Spleen (tissue), 11 donors: ENCODE results near the gene VLDLR. TPM values are rescaled to one million over a fixed set of nuclear protein-coding genes. Genes with fewer than 3 reads are reported as not detected.

Source experiments
- DNase-seq: peaks from one replicate; pipeline ENCODE4 v3.0.0-alpha.2; 2020
- H3K27ac ChIP-seq, 8 donors: fragments of 200-600 bp; sonication (generic) in 7 of 8; 1 replicate in 4 of 8; 2 replicates in 4 of 8; pipeline versions ENCODE4 v1.5.0 to v1.8.0; 2016 to 2021; ENCODE audit warnings: inconsistent platforms in 4 of 8, mild to moderate bottlenecking in 4 of 8, moderate library complexity in 1 of 8
- H3K27me3 ChIP-seq, 7 donors: fragments of 200-600 bp; sonication (generic) in 6 of 7; replicated peaks in 1 of 7; 1 replicate in 4 of 7; 2 replicates in 3 of 7; pipeline versions ENCODE4 v1.5.0 to v1.8.0; 2016 to 2021; ENCODE audit warnings: inconsistent platforms in 3 of 7, mild to moderate bottlenecking in 1 of 7
- H3K36me3 ChIP-seq, 6 donors: fragments of 200-600 bp; sonication (generic) in 5 of 6; 1 replicate in 4 of 6; 2 replicates in 2 of 6; pipeline versions ENCODE4 v1.5.0 to v1.8.0; 2016 to 2021; ENCODE audit warnings: inconsistent platforms in 2 of 6
- H3K4me1 ChIP-seq, 6 donors: fragments of 200-600 bp; sonication (generic) in 5 of 6; 1 replicate in 3 of 6; 2 replicates in 3 of 6; pipeline versions ENCODE4 v1.5.0 to v1.8.0; 2016 to 2021; ENCODE audit warnings: inconsistent platforms in 3 of 6
- H3K4me3 ChIP-seq, 8 donors: fragments of 200-600 bp; sonication (generic) in 7 of 8; 1 replicate in 4 of 8; 2 replicates in 4 of 8; pipeline versions ENCODE4 v1.5.0 to v1.8.0; 2016 to 2021; ENCODE audit warnings: inconsistent platforms in 4 of 8, mild to moderate bottlenecking in 4 of 8, moderate library complexity in 2 of 8
- H3K9me3 ChIP-seq, 8 donors: fragments of 200-600 bp; sonication (generic) in 7 of 8; 1 replicate in 4 of 8; 2 replicates in 4 of 8; pipeline versions ENCODE4 v1.5.0 to v1.8.0; 2016 to 2021; ENCODE audit warnings: inconsistent platforms in 4 of 8
- CTCF ChIP-seq, 11 experiments: fragments of 200-600 bp in 7 of 11; fragments of 450-650 bp in 4 of 11; sonication (generic) in 4 of 11; IDR thresholded peaks in 8 of 11; conservative IDR thresholded peaks in 3 of 11; 1 replicate in 7 of 11; 2 replicates in 4 of 11; pipeline versions ENCODE4 v1.4.0 to v1.8.0; 2016 to 2021; ENCODE audit warnings: antibody characterized with exemption in 11 of 11, inconsistent platforms in 4 of 11, mild to moderate bottlenecking in 1 of 11
- POLR2A ChIP-seq, 3 donors: fragments of 450-650 bp; IDR thresholded peaks; one replicate each; pipeline ENCODE4 v1.5.1; 2017; ENCODE audit warnings: antibody characterized with exemption in 3 of 3, mild to moderate bottlenecking in 1 of 3
- POLR2AphosphoS5 ChIP-seq, 3 donors: sonication (generic); formaldehyde crosslinking; IDR thresholded peaks; one replicate each; pipeline ENCODE4 v1.5.1; 2017; ENCODE audit warnings: antibody characterized with exemption in 3 of 3
- WGBS, 5 donors: extraction: QIAGEN DNeasy Blood & Tissue Kit in 3 of 5; methylation state at CpG; one replicate each; pipeline versions ENCODE4 v1.1.5 to v1.1.7; 2013 to 2018; 5-methylcytosine and 5-hydroxymethylcytosine counted together
- intact Hi-C: fragments of 100-400 bp; cut with DNase I; formaldehyde crosslinking; loops from one replicate; pipeline ENCODE4 v1.15.0; 2023; ENCODE audit warnings: low total_unique reads
- polyA plus RNA-seq, 3 donors: library from polyadenylated mRNA; stranded (reverse); fragments of 200-250 nt; gene quantifications; one replicate each; pipeline ENCODE4 v1.2.1, GENCODE V29; 2013
- total RNA-seq, 7 donors: library from RNA; depleted of rRNA in 3 of 7; stranded (reverse); fragments of >200 nt in 3 of 7; fragmentation: NEBNext Ultra II Directional in 4 of 7; extraction: Animal tissue kit (Norgen Biotek cat#: 25700) in 4 of 7; gene quantifications; one replicate each; pipeline versions ENCODE4 v1.1.0 to v1.2.1, GENCODE V29; 2016 to 2021
- donor health status: healthy with polysubstance abuse.
- donor health status: DM: no; HTN: no; CAD: no; lungs with moderate emphysema.
- donor health status: DM: no; HTN: no; CAD: no.
- donor health status: Bipolar disorder and iron deficiency.
- donor health status: healthy.
- donor health status: DM: no; HTN: no; CAD: no.
- donor health status: DM: yes; HTN: yes; CAD: no.

Gene VLDLR
- total and polyA plus RNA-seq, 10 donors = 1.3 to 32.6 (median 8.7) TPM

DNA sequence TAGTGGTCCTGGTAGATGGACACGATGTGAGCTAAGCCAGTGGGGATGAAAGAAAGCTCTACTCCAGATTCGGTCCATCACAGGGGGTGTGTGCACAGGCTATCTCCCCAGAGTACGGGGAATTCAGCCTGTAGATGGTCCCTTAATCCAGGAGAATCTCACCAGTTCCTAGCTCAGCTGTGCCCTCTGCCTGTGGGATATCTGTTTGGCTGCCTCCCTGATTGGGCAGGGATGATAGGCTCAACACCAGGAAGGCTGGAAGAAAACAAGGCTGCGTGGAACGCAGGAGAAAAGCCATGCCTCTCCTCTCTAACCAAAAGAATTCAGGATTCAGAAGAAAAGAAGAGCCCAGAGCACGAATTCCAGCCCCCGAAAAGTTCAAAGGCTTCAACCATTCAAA lies 40.9 kb downstream of the VLDLR start:
- intact Hi-C loops = no loop called here
- H3K36me3 ChIP-seq = no peaks in the 10 kb centered on the region
- H3K9me3 ChIP-seq = peaks cover 0 to 9% (median 0%) of the 10 kb centered on the region in 8 donors
- H3K4me3 ChIP-seq = no peak overlapping the region
- TF ChIP-seq POLR2AphosphoS5 (IDR thresholded peaks at IDR 0.05) (no peak), POLR2A (IDR thresholded peaks at IDR 0.05) (no peak), CTCF (IDR thresholded peaks at IDR 0.05 in 8 of 11, conservative IDR thresholded peaks at IDR 0.05 in 3 of 11) (no peak)
- peaks cover 0 to 11% (median 0%) of the 10 kb centered on the region in 6 donors for H3K4me1 ChIP-seq
- peak overlapping the region in 1 of 8 donors; percentile 32 for H3K27ac ChIP-seq
- DNase-seq = no peak
- H3K27me3 ChIP-seq = no peaks in the 10 kb centered on the region
- 88 to 95% (median 90%) methylated on average over 7 of the region's 7 CpGs for WGBS, 5 donors

GRCh38 chr9:2663461-2664173 lies 42.0 kb downstream of the VLDLR start:
- TF ChIP-seq CTCF (IDR thresholded peaks at IDR 0.05 in 8 of 11, conservative IDR thresholded peaks at IDR 0.05 in 3 of 11) = no peak
- TF ChIP-seq POLR2A (IDR thresholded peaks at IDR 0.05) = no peak
- TF ChIP-seq POLR2AphosphoS5 (IDR thresholded peaks at IDR 0.05) = no peak
- H3K4me3 ChIP-seq = no peak overlapping the region
- WGBS, 5 donors = 65 to 77% (median 71%) methylated on average over 7 of the region's 7 CpGs
- intact Hi-C loops = no loop called here
- DNase-seq = no peak
- H3K27me3 ChIP-seq = no peaks in the 10 kb centered on the region
- H3K27ac ChIP-seq = peak overlapping the region in 4 of 8 donors; percentile 11 to 46 (median 30)
- H3K9me3 ChIP-seq = peaks cover 0 to 9% (median 0%) of the 10 kb centered on the region in 8 donors
- H3K4me1 ChIP-seq = peaks cover 0 to 11% (median 0%) of the 10 kb centered on the region in 6 donors
- no peaks in the 10 kb centered on the region for H3K36me3 ChIP-seq

GRCh38 chr9:2664174-2665065 lies 42.8 kb downstream of the VLDLR start:
- intact Hi-C loops = no loop called here
- no peak for TF ChIP-seq CTCF (IDR thresholded peaks at IDR 0.05 in 8 of 11, conservative IDR thresholded peaks at IDR 0.05 in 3 of 11)
- TF ChIP-seq POLR2A (IDR thresholded peaks at IDR 0.05) = no peak
- TF ChIP-seq POLR2AphosphoS5 (IDR thresholded peaks at IDR 0.05) = no peak
- Histone ChIP-seq H3K4me1 (peaks cover 0 to 11% (median 0%) of the 10 kb centered on the region in 6 donors), H3K27ac (peak overlapping the region in 4 of 8 donors; percentile 22 to 46 (median 30)), H3K36me3 (no peaks in the 10 kb centered on the region), H3K9me3 (peaks cover 0 to 9% (median 0%) of the 10 kb centered on the region in 8 donors), H3K4me3 (no peak overlapping the region), H3K27me3 (no peaks in the 10 kb centered on the region)
- 49 to 62% (median 56%) methylated on average over 4 of the region's 4 CpGs for WGBS, 5 donors
- no peak for DNase-seq

DNA sequence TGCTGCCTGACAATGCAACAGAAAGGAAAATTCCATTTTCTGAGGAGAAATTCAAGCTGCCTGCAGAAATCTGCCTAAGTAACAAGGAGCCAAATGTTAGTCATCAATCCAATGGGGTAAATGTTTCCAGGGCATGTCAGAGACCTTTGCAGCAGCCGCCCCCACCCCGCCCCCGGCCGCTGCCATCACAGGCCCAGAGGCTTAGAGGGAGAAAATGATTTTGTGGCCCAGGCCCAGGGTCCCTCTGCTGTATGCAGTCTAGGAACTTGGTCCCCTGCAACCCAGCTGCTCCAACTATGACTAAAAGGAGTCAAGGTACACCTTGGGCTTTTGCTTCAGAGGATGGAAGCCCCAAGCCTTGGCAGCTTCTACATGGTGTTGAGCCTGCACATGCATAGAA lies 45.0 kb downstream of the VLDLR start:
- Histone ChIP-seq H3K27ac (no peak overlapping the region), H3K36me3 (no peaks in the 10 kb centered on the region), H3K9me3 (peaks cover 0 to 9% (median 0%) of the 10 kb centered on the region in 8 donors), H3K4me3 (no peak overlapping the region), H3K4me1 (peaks cover 0 to 11% (median 0%) of the 10 kb centered on the region in 6 donors), H3K27me3 (no peaks in the 10 kb centered on the region)
- no peak for DNase-seq
- WGBS, 5 donors = 86 to 94% (median 94%) methylated on average over 4 of the region's 4 CpGs
- intact Hi-C loops = no loop called here
- TF ChIP-seq POLR2AphosphoS5 (IDR thresholded peaks at IDR 0.05) = no peak
- no peak for TF ChIP-seq POLR2A (IDR thresholded peaks at IDR 0.05)
- no peak for TF ChIP-seq CTCF (IDR thresholded peaks at IDR 0.05 in 8 of 11, conservative IDR thresholded peaks at IDR 0.05 in 3 of 11)
